ENCODE results near the gene SLC15A4. TPM values are rescaled to one million over a fixed set of nuclear protein-coding genes. Genes with fewer than 3 reads are reported as not detected.

Gene SLC15A4
- total RNA-seq, 4 donors from 2014 or later: 25.4 to 37.0 (median 32.3) TPM

DNA sequence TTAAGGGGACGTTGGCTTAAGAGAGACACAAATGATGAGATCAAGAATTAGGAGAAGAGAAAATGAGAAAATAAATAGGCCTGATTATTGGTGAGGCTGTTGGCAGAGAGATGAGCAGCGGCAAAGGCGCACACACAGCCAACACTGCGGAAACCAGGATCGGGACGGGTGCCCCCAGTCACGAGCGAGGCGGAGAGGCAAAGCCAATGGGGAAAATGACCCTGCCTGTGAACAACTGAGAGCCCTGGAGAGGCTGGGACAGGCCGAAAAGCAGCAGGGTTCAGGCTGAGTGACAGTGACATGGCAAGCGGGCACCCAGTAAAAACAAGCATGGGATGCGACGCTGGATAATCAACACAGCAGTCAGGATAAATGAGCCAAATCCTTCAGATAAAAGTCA lies 21.0 kb downstream of the SLC15A4 start:
- Histone ChIP-seq H3K9me3 (no peaks in the 10 kb centered on the region), H3K27me3 (no peaks in the 10 kb centered on the region), H3K4me3 (no peak overlapping the region), H3K36me3 (peaks cover 0 to 70% (median 0%) of the 10 kb centered on the region in 3 donors), H3K4me1 (no peaks in the 10 kb centered on the region), H3K27ac (no peak overlapping the region)
- no peak for TF ChIP-seq POLR2A (IDR thresholded peaks at IDR 0.05)
- TF ChIP-seq, protein P1, sequence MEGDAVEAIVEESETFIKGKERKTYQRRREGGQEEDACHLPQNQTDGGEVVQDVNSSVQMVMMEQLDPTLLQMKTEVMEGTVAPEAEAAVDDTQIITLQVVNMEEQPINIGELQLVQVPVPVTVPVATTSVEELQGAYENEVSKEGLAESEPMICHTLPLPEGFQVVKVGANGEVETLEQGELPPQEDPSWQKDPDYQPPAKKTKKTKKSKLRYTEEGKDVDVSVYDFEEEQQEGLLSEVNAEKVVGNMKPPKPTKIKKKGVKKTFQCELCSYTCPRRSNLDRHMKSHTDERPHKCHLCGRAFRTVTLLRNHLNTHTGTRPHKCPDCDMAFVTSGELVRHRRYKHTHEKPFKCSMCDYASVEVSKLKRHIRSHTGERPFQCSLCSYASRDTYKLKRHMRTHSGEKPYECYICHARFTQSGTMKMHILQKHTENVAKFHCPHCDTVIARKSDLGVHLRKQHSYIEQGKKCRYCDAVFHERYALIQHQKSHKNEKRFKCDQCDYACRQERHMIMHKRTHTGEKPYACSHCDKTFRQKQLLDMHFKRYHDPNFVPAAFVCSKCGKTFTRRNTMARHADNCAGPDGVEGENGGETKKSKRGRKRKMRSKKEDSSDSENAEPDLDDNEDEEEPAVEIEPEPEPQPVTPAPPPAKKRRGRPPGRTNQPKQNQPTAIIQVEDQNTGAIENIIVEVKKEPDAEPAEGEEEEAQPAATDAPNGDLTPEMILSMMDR (IDR thresholded peaks at IDR 0.05): no peak
- no peak for DNase-seq

DNA sequence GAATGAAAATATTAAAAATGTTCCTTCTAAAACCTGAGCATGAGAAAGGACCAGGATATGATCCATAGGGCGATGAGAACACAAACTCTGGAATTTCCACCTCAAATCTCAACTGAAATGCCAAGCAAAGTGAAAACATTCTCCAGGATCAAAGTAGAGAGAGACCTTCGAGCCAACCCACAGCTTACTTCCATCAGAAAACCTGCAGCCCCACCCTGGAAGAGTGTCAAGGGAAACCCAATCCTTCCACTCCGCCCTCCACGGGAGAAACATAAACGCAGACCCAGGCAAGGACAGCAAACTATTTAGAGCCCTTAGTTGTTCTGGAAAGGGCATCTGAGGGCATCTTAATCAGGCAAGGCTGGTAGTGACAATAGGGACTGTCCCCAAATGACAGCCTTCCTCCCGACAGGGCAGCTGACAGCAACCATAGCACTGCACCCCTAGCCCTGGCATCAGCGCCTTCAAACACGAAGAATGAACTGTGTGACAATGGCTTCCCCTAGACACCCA lies 21.8 kb downstream of the SLC15A4 start:
- TF ChIP-seq, protein P1 (IDR thresholded peaks at IDR 0.05): no peak
- Histone ChIP-seq H3K36me3 (peaks cover 0 to 70% (median 0%) of the 10 kb centered on the region in 3 donors), H3K4me1 (no peaks in the 10 kb centered on the region), H3K27ac (no peak overlapping the region), H3K27me3 (no peaks in the 10 kb centered on the region), H3K9me3 (no peaks in the 10 kb centered on the region), H3K4me3 (no peak overlapping the region)
- no peak for DNase-seq

DNA sequence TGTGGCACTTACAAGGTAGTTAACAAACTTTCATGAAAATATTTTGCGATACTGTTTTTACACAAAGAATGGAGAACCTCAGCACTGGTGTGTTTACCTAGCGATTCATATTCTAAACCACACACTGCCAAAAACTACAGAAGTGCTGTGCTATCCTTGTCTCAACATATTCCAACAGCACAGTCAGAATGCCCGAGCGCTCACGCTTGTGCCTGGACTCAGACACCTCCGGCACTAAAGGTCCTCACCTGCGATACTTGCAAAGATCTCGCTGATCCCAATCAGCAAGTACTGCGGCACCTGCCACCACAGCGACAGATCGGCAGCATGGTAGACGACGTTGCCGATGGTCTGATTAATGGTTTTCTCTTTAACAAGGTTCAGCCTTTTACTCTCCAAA lies 23.2 kb downstream of the SLC15A4 start:
- Histone ChIP-seq H3K36me3 (peaks cover 0 to 73% (median 0%) of the 10 kb centered on the region in 3 donors), H3K4me1 (peaks cover 0 to 3% (median 0%) of the 10 kb centered on the region in 4 donors), H3K27ac (no peak overlapping the region), H3K9me3 (no peaks in the 10 kb centered on the region), H3K4me3 (no peak overlapping the region), H3K27me3 (no peaks in the 10 kb centered on the region)
- DNase-seq: no peak
- no peak for TF ChIP-seq POLR2A (IDR thresholded peaks at IDR 0.05)
- TF ChIP-seq, protein P1 (IDR thresholded peaks at IDR 0.05): no peak

DNA sequence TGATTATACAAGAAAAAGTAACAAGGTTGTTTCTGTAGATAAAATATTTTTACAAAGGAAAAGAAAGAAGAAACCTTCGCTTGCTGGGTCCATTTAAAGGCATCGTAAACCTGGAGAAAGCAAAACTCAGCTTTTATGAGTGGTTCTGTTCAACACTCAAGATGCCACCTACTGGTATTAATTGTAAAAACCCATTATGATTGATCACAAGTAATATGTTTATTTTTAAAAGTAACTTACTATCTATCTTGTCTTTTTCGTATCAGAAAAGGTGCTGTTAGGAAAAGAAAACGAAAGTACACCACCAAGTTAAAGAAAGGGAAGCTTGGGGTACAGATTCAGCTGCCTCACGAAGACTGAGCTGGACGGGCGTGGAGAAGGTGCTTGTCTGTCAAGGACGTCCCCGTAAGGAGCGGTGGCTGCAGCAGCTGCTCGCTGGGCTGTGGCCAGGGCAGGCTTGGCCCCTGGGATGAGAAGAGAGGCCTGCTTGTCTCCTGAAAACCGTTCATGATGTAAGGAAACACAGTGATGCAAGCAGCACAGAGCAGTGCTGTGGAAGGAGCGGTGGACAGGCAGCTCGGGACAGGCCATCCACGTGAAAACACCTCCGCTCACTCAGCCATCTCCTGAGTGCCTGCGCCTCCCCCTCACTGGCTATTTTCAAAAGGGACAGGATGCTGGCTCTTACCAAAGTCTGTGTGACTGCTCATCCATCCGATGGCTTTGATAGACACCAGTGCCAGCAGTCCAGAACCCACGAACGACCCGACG lies 25.0 kb downstream of the SLC15A4 start:
- DNase-seq: peak in 1 of 3 donors; percentile 57
- Histone ChIP-seq H3K4me3 (no peak overlapping the region), H3K4me1 (peaks cover 0 to 9% (median 2%) of the 10 kb centered on the region in 4 donors), H3K9me3 (no peaks in the 10 kb centered on the region), H3K27me3 (no peaks in the 10 kb centered on the region), H3K27ac (peak overlapping the region in 1 of 4 donors; percentile 10), H3K36me3 (peaks cover 0 to 75% (median 0%) of the 10 kb centered on the region in 3 donors)
- TF ChIP-seq POLR2A (IDR thresholded peaks at IDR 0.05): no peak
- TF ChIP-seq, protein P1 (IDR thresholded peaks at IDR 0.05): peak in 3 of 6 experiments; percentile 24 to 30 (median 28)

DNA sequence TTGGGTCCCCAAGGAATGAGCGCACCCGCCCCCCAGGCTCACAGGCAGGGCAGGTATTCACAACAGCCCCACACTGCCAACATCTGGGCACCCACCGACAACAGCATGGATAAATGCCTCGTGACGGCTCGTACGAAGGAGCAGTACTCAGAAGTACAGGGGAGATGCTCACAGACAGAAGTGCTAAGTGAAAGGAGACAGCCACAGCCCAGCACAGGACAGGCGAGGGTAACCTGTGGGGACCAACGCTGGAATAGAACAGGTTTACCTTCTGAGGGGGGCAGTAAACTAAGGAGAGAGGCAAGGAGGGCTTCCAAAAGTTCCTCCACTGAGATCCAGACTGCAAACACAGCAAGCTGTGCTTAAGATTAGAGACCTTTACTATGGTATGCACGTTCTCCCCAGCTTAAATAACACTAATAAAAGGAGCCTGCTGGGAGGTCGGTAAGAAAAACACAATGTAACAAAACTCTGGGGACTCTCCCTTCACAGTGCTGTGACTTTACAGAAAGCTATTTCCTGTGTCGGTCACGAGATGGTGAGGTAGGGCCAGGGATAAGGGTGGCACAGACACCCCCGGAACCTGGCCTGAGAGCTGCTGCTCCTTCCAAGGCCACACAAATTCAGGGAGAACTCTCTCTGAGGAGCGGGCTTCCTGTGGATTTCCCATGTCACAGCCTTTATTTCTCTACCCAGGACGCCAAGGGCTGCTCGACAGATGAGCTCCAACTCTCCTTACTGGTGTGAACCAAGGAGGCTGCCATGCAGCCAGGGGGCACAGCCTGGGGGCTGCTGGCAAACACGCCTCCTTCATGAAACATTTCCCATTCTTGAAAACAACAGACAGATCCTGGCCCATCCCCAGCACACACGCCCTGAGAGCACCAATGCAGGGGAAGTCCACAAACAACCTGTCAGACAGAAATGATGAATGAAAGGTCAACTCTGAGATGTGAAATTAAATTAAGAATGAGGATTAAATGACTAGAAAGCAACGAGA lies 26.3 kb downstream of the SLC15A4 start:
- Histone ChIP-seq H3K4me3 (no peak overlapping the region), H3K27me3 (no peaks in the 10 kb centered on the region), H3K4me1 (peaks cover 0 to 9% (median 2%) of the 10 kb centered on the region in 4 donors), H3K27ac (peak overlapping the region in 1 of 4 donors; percentile 79), H3K36me3 (peaks cover 0 to 80% (median 0%) of the 10 kb centered on the region in 3 donors), H3K9me3 (no peaks in the 10 kb centered on the region)
- TF ChIP-seq, protein P1 (IDR thresholded peaks at IDR 0.05): no peak
- TF ChIP-seq POLR2A (IDR thresholded peaks at IDR 0.05): no peak
- peak in 1 of 3 donors; percentile 75 for DNase-seq

All from Peyer's patch (tissue), 4 donors.